ENCODE results near the gene SMAD3.

GRCh38 chr15:67133026-67133425 is 67.6 kb downstream of the SMAD3 start:
- TF ChIP-seq CTCF (conservative IDR thresholded peaks at IDR 0.05; ENCODE audit: low read depth, low read length) (no peak), MAZ (IDR thresholded peaks at IDR 0.05; ENCODE audit: borderline replicate concordance, low read depth, low read length) (no peak), CEBPB (IDR thresholded peaks at IDR 0.05; ENCODE audit: low read depth, low read length) (no peak), USF2 (IDR thresholded peaks at IDR 0.05; ENCODE audit: low read depth, low read length) (no peak), ELK1 (IDR thresholded peaks at IDR 0.05; ENCODE audit: borderline replicate concordance, low read depth, low read length) (no peak), RFX5 (IDR thresholded peaks at IDR 0.05; ENCODE audit: low read depth, low read length) (no peak), POLR2A (IDR thresholded peaks at IDR 0.05; ENCODE audit: low read depth, low read length) (no peak), CHD1 (IDR thresholded peaks at IDR 0.05; ENCODE audit: low read depth, low read length) (no peak), BHLHE40 (IDR thresholded peaks at IDR 0.05; ENCODE audit: low read depth, low read length) (no peak), FOS (IDR thresholded peaks at IDR 0.05; ENCODE audit: low read depth, low read length) (no peak)
